A549 (cell line): ENCODE measurements around the gene ANKS1B.

Experiments
- CBX2 ChIP-seq: fragments of 200-600 bp; sonication (generic); IDR thresholded peaks from 2 replicates; pipeline ENCODE4 v1.6.1; 2016; ENCODE audit warnings: low read depth, mild to moderate bottlenecking, borderline replicate concordance
- CTCF ChIP-seq: fragments of >200 bp; sonication (Bioruptor Twin); formaldehyde crosslinking; IDR thresholded peaks from 3 replicates; pipeline ENCODE4 v1.5.1; 2016
- EP300 ChIP-seq, 2 experiments: fragments of >200 bp; sonication (Bioruptor Twin); formaldehyde crosslinking; IDR thresholded peaks; 2 replicates in 1 of 2; 3 replicates in 1 of 2; pipeline ENCODE4 v1.6.1; 2016 to 2017
- KDM1A ChIP-seq: fragments of 200-600 bp; sonication (generic); IDR thresholded peaks from 2 replicates; pipeline ENCODE4 v1.6.1; 2016; ENCODE audit warnings: low read depth, mild to moderate bottlenecking
- POLR2A ChIP-seq: IDR thresholded peaks from 2 replicates; pipeline ENCODE4 v1.6.1; 2012; ENCODE audit warnings: mild to moderate bottlenecking, low read length
- RAD21 ChIP-seq, 2 experiments: fragments of >200 bp in 1 of 2; sonication (Bioruptor Twin) in 1 of 2; formaldehyde crosslinking in 1 of 2; IDR thresholded peaks in 1 of 2; conservative IDR thresholded peaks in 1 of 2; 2 replicates in 1 of 2; 3 replicates in 1 of 2; pipeline ENCODE4 v1.6.1; 2012 to 2018; ENCODE audit warnings: inconsistent platforms in 1 of 2
- TFCP2L1 ChIP-seq: fragments of 250-450 bp; sonication (Bioruptor Pico); IDR thresholded peaks from 2 replicates; pipeline ENCODE4 v1.5.0; 2021; ENCODE audit warnings: mild to moderate bottlenecking
- TP53 ChIP-seq: fragments of 250-450 bp; sonication (Bioruptor Pico); IDR thresholded peaks from 2 replicates; pipeline ENCODE4 v1.5.0; 2021; ENCODE audit warnings: mild to moderate bottlenecking, moderate library complexity
- TF ChIP-seq, protein P1 (sequence below): fragments of 200-600 bp; sonication (generic); IDR thresholded peaks from 2 replicates; pipeline ENCODE4 v1.6.1; 2016; ENCODE audit warnings: antibody characterized with exemption, mild to moderate bottlenecking, moderate library complexity
- TF ChIP-seq, protein P2 (sequence below): IDR thresholded peaks from 2 replicates; pipeline ENCODE4 v1.6.1; 2012

- TF ChIP-seq, protein P1, sequence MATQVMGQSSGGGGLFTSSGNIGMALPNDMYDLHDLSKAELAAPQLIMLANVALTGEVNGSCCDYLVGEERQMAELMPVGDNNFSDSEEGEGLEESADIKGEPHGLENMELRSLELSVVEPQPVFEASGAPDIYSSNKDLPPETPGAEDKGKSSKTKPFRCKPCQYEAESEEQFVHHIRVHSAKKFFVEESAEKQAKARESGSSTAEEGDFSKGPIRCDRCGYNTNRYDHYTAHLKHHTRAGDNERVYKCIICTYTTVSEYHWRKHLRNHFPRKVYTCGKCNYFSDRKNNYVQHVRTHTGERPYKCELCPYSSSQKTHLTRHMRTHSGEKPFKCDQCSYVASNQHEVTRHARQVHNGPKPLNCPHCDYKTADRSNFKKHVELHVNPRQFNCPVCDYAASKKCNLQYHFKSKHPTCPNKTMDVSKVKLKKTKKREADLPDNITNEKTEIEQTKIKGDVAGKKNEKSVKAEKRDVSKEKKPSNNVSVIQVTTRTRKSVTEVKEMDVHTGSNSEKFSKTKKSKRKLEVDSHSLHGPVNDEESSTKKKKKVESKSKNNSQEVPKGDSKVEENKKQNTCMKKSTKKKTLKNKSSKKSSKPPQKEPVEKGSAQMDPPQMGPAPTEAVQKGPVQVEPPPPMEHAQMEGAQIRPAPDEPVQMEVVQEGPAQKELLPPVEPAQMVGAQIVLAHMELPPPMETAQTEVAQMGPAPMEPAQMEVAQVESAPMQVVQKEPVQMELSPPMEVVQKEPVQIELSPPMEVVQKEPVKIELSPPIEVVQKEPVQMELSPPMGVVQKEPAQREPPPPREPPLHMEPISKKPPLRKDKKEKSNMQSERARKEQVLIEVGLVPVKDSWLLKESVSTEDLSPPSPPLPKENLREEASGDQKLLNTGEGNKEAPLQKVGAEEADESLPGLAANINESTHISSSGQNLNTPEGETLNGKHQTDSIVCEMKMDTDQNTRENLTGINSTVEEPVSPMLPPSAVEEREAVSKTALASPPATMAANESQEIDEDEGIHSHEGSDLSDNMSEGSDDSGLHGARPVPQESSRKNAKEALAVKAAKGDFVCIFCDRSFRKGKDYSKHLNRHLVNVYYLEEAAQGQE: no peak
- no peak; the same call in 2 of the 3 replicates for TF ChIP-seq CTCF
- TF ChIP-seq POLR2A: no peak
- TF ChIP-seq EP300 (IDR thresholded peaks at IDR 0.05): no peak
- TF ChIP-seq, protein P2, sequence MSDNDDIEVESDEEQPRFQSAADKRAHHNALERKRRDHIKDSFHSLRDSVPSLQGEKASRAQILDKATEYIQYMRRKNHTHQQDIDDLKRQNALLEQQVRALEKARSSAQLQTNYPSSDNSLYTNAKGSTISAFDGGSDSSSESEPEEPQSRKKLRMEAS: no peak
- TF ChIP-seq KDM1A: no peak
- TF ChIP-seq TFCP2L1 (CRISPR knock-in tag): no peak
- TF ChIP-seq CBX2: no peak
- TF ChIP-seq RAD21 (conservative IDR thresholded peaks at IDR 0.05 in 1 of 2, IDR thresholded peaks at IDR 0.05 in 1 of 2): no peak
- TF ChIP-seq TP53: no peak
These were observed 364.6 kb downstream of the ANKS1B start for GRCh38 chr12:99620159-99620479.
